GM19035 (cell line): ENCODE measurements around the gene AOAH.

Experiments used
- ATAC-seq: cut with Tn5 transposase; IDR thresholded peaks from one replicate; pipeline ENCODE4 v1.9.1; 2021; ENCODE audit not compliant: unreplicated experiment

AOAH gene

GRCh38 chr7:36567699-36568451 is 156.4 kb downstream of the AOAH start:
- ATAC-seq: no peak

GRCh38 chr7:36565792-36566356 is 158.4 kb downstream of the AOAH start:
- no peak for ATAC-seq

- no peak for ATAC-seq
Measured at GRCh38 chr7:36564489-36564888, 159.8 kb downstream of the AOAH start.

DNA sequence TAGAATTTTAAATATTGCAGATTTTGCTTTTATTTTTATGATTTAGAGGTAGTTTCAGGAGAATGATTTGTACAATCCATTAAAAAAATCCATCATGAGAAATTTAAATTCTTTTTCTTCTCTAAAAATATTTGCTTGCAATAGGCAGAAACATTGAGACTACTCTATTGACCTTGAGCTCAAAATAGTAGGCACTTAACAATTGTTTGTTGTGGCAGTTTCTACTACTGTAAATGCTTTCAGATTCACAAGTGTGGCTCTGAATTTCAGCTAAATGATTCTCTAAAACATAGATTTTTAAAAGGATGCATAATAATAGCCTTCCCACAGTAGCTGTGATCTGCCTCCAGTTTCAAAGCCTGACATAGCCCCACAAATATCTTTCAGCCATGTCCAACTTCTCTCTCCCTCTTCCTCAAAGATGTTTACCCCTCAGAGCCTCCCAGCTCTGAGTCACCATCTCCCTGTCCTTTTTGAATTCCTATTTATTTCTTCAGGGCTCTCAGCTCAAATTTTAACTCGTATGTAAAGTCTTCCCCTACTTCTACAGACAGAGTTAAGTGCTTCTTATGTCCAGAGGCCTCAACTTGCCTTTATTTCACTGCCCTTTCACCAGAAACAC is 160.5 kb downstream of the AOAH start:
- no peak for ATAC-seq

GRCh38 chr7:36562121-36562520 is 162.2 kb downstream of the AOAH start:
- no peak for ATAC-seq

DNA sequence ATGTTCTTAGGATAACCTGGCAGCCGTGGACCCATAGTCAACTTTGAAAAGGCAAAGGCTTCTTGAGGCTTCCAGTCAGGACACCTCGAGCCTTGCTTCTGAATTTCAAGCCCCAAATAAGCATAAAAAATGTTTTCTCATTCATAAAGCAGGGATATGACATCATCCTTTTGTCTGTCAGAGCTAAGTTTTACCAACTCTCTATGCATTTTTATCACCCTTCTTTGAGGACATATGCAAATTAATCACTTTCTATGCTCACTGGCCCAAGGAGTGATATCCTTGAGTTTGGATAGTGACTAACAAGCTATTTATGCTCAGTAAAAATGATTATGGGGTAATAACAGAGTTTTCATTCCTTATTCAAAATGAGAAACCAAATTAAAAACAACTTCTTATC is 175.3 kb downstream of the AOAH start:
- ATAC-seq: no peak

- no peak for ATAC-seq
Measured at GRCh38 chr7:36547416-36547815, 176.9 kb downstream of the AOAH start.

DNA sequence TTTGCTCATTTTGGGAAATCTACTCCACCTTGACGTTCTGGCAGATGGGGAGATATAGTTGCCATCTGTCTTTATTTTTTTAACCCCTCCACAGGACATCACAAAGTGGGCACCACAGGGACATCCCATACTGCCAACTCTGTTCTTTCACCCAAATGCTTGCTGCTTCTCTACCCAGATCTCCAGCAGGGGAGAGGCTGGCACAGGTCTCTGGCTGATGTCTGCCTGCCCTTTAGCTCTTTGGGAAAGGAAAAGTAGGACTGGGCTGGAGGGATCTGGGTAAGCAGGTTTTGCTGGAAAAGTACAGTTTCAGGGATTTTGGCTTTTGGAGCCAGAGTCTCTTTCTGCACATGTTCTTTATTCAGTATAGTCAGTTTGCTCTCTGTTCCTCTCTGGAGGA is 178.0 kb downstream of the AOAH start:
- ATAC-seq: no peak

- no peak for ATAC-seq
Measured at GRCh38 chr7:36545291-36545690, 179.0 kb downstream of the AOAH start.

DNA sequence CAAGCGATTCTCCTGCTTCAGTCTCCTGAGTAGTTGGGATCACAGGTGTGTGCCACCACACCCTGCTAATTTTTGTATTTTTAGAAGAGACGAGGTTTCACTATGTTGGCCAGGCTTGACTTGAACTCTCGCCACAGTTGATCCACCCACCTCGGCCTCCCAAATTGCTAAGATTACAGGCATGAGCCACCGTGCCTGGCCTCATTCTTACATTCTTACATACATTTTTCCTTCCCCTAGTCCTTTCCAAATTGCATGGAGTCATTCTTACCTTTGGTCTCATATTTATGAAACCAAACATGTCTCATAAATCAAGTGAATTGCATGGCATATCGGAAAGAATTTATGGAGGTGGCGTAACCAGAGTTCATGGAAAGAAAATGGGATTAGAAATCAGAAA is 186.2 kb downstream of the AOAH start:
- no peak for ATAC-seq

- ATAC-seq: no peak
Measured at GRCh38 chr7:36535866-36536664, 188.2 kb downstream of the AOAH start.

DNA sequence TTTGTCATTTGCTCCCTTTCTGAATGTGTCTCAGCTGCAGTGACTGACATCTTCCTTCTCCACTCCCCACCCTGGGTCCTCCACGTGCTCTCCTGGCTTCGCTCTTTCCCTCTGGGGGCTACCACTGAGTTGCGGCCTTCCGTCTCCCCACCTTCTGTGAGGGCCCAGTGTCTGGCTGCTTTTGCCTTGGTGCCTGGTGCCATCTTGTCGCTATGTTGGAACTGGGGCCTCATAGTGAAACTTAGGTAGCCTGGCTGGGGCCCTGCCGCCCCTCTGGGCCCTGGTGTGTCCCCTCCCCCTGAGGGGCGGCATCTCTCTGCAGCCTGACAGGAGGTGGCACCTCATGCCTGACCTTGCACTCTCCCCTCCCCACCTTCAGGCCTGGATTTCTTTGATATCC is 190.6 kb downstream of the AOAH start:
- ATAC-seq: no peak

DNA sequence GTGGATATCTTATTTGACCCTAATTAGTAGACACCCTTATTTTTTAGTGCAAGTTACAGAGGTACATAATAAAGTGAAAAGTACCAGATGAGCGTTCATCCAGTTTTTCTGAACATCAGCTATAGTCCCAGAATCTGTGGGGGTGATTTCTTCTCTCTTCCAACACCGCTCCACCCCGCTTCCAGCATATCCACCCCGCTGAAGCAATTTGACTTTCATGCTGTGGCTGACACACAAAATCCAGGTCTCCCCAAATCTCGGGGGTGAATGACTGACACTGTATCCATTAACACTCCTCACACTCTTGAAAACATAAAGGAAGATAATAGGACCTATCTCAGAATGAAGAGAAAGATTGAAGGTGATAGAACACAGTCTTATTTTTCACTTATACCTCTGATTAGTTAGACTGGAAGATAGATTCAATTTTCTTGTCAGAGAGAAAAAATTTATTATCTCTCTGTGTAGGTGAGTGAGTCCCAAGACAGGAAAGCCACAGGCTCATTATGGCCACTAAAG is 191.3 kb downstream of the AOAH start:
- no peak for ATAC-seq

GRCh38 chr7:36531951-36532350 is 192.3 kb downstream of the AOAH start:
- ATAC-seq: no peak

- no peak for ATAC-seq
Measured at GRCh38 chr7:36530456-36530855, 193.8 kb downstream of the AOAH start.

DNA sequence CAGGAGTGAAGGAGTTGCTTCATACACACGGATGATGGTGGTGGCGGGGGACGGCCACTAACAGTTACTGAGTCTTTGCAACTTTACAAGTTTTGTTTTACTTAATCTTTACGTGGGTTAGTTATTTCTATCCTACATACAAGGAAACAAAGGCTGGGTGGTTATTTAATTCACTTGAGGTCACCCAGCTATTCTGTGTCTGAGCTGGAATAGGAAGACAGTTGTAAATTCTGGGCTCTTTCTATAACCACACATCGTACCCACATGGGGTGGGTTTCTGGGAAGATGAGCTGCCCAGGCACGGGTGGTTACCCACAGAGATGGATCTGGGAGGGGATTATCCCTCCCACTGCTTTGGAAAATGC is 196.8 kb downstream of the AOAH start:
- ATAC-seq: no peak

- ATAC-seq: no peak
Measured at GRCh38 chr7:36526863-36527548, 197.3 kb downstream of the AOAH start.

GRCh38 chr7:36523371-36524101 is 200.8 kb downstream of the AOAH start:
- ATAC-seq: no peak

DNA sequence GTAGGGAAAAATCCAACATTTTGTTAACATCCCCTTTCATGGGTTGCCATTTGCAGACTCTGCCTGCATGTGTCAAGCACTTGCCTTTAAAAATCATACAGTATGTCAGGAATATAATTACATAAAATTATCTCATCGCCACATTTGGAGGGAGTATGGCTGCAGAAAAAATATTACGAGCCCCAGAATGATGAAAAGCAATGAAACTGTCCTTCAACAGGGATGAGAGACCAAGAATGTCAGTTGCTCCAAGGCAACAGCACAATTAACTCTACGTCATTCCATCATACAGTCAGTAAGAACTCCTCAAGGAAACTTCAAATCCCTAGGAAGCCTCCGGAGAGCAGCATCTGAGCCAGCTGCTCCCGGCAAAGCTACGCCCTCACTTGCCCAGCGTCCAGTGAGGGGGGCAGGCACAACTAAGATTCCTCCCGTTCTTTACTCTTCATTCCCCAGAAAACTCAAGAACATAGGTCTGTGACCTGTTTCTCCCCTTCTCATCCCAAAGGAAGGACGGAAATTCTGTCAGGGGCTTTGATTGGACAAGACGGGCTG is 201.8 kb downstream of the AOAH start:
- no peak for ATAC-seq

GRCh38 chr7:36521911-36522310 is 202.4 kb downstream of the AOAH start:
- no peak for ATAC-seq
